ENCODE data around the gene ATG16L1. TPM values are rescaled to one million over a fixed set of nuclear protein-coding genes. Genes with fewer than 3 reads are reported as not detected.

Gene ATG16L1
- total and polyA plus RNA-seq, 9 of the 15 experiments (the other 6 are each of a cell fraction or from before 2014, with no cell fraction given): 6.4 to 21.3 (median 17.2) TPM

GRCh38 chr2:233227346-233227978 lies 24.0 kb upstream of the ATG16L1 start:
- no peaks in the 10 kb centered on the region; the same call in 1 of the 2 replicates for H3K9me3 ChIP-seq (replicated peaks; ENCODE audit: control insufficient read depth, insufficient read depth, low read depth, low read length)
- H4K20me1 ChIP-seq (replicated peaks; ENCODE audit: control insufficient read depth, insufficient read depth, low read length): no peaks in the 10 kb centered on the region
- DNase-seq (ENCODE audit: extremely low read depth in 1 of 4, low spot score in 3 of 4): no peak
- H3K9me1 ChIP-seq (ENCODE audit: control insufficient read depth, insufficient read depth, low read length): no peaks in the 10 kb centered on the region
- intact Hi-C loops (cut with micrococcal nuclease): no loop called here
- 41% methylated on average over 4 of the region's 7 CpGs for WGBS (ENCODE audit: insufficient coverage, low coverage, missing lambda C conversion rate)
- peak overlapping the region; percentile 40; the same call in 1 of the 2 replicates for H2AFZ ChIP-seq (ENCODE audit: low read depth, low read length)
- H3K4me3 ChIP-seq: no peak overlapping the region
- no peak for ATAC-seq
- no peaks in the 10 kb centered on the region for H3K27me3 ChIP-seq (ENCODE audit: control insufficient read depth in 2 of 2, insufficient read depth in 2 of 2, low read length in 2 of 2)
- H3K36me3 ChIP-seq (ENCODE audit: control insufficient read depth, insufficient read depth, low read length): no peaks in the 10 kb centered on the region
- in situ Hi-C loops (cut with MboI): no loop called here
- no TSS peak for BruUV-seq (replicated peaks)
- H3K9ac ChIP-seq (ENCODE audit: insufficient read depth in 1 of 2, low read depth in 2 of 2, low read length in 2 of 2): no peak overlapping the region
- TF ChIP-seq SLC30A9 (CRISPR knock-in tag; IDR thresholded peaks at IDR 0.05): no peak
- TF ChIP-seq IRF2 (CRISPR knock-in tag; IDR thresholded peaks at IDR 0.05): no peak
- TF ChIP-seq RBM15 (IDR thresholded peaks at IDR 0.05; ENCODE audit: insufficient read depth, low read length): no peak
- TF ChIP-seq CAMTA2 (CRISPR knock-in tag; conservative IDR thresholded peaks at IDR 0.05): no peak
- TF ChIP-seq EGR1 (conservative IDR thresholded peaks at IDR 0.05): no peak
- TF ChIP-seq ZNF76 (CRISPR knock-in tag; IDR thresholded peaks at IDR 0.05; ENCODE audit: borderline replicate concordance): no peak
- no peak for TF ChIP-seq CCAR2 (IDR thresholded peaks at IDR 0.05; ENCODE audit: low read depth, low read length)
- TF ChIP-seq LARP7 (IDR thresholded peaks at IDR 0.05): no peak
- no peak for TF ChIP-seq ZFP36 (IDR thresholded peaks at IDR 0.05; ENCODE audit: low read depth, low read length, partially characterized antibody)
- no peak overlapping the region for H3K4me2 ChIP-seq (ENCODE audit: insufficient read depth, low read length)
- H3K79me2 ChIP-seq (ENCODE audit: control insufficient read depth, insufficient read depth, low read length): no peaks in the 10 kb centered on the region
- CTCF ChIA-PET (ENCODE audit: low intra/inter-chr PET ratio): no interaction called here
- FAIRE-seq: no peak
- peaks cover 15 to 27% of the 10 kb centered on the region in 2 experiments; a peak in 4 of 5 replicates for H3K4me1 ChIP-seq (replicated peaks in 1 of 2; ENCODE audit: control insufficient read depth in 2 of 2, insufficient read depth in 2 of 2, low read length in 2 of 2)
- H3K27ac ChIP-seq (ENCODE audit: extremely low read depth, low read depth, low read length): no peak overlapping the region
- POLR2A ChIA-PET: interaction anchor here (0.6 to 0.7 kb wide), 2 partner anchors 16 to 432 kb away, joined by 3 read pairs; no protein-coding TSS in a partner anchor

Data from K562 (cell line).